Loucy (cell line): ENCODE data around the gene XRCC4.

ENCODE experiments used
- CTCF ChIP-seq: fragments of 200-600 bp; sonication (generic); conservative IDR thresholded peaks from 2 replicates; pipeline ENCODE4 v1.5.1; 2014; ENCODE audit warnings: mild to moderate bottlenecking, antibody characterized with exemption, low read length
- EZH2phosphoT487 ChIP-seq: fragments of 200-600 bp; IDR thresholded peaks from 2 replicates; pipeline ENCODE4 v1.6.1; 2018; ENCODE audit warnings: antibody characterized with exemption, mild to moderate bottlenecking, moderate library complexity, borderline replicate concordance

- TF ChIP-seq CTCF (no peak), EZH2phosphoT487 (no peak)
Observed at GRCh38 chr5:83095163-83095956, 18.0 kb downstream of the XRCC4 start.
